Esophagus muscularis mucosa (tissue), 4 donors: ENCODE results near the gene ZFAND6. TPM values are rescaled to one million over a fixed set of nuclear protein-coding genes. Genes with fewer than 3 reads are reported as not detected.
A peak's percentile ranks its signal among the peaks of the same experiment; 100 is the strongest.

Experiments used
- DNase-seq: peaks from one replicate; pipeline ENCODE4 v3.0.0-alpha.2; 2017; ENCODE audit errors: extremely low spot score
- H3K27ac ChIP-seq, 4 donors: fragments of 200-600 bp; sonication (generic); replicated peaks in 1 of 4; 1 replicate in 3 of 4; 2 replicates in 1 of 4; pipeline ENCODE4 v1.5.1; 2016 to 2019; ENCODE audit warnings: mild to moderate bottlenecking in 1 of 4
- H3K27me3 ChIP-seq, 4 donors: fragments of 200-600 bp; sonication (generic); one replicate each; pipeline versions ENCODE4 v1.5.1 to v1.6.0; 2016 to 2019
- H3K36me3 ChIP-seq, 4 donors: fragments of 200-600 bp; sonication (generic); one replicate each; pipeline ENCODE4 v1.5.1; 2016 to 2019
- H3K4me1 ChIP-seq, 4 donors: fragments of 200-600 bp; sonication (generic); one replicate each; pipeline ENCODE4 v1.5.1; 2016 to 2019
- H3K4me3 ChIP-seq, 4 donors: fragments of 200-600 bp; sonication (generic); 1 replicate in 2 of 4; 2 replicates in 2 of 4; pipeline ENCODE4 v1.5.1; 2016 to 2019; ENCODE audit warnings: mild to moderate bottlenecking in 4 of 4, moderate library complexity in 1 of 4
- H3K9me3 ChIP-seq, 4 donors: fragments of 200-600 bp; sonication (generic); 1 replicate in 3 of 4; 2 replicates in 1 of 4; pipeline ENCODE4 v1.5.1; 2016 to 2019
- CTCF ChIP-seq, 3 experiments: fragments of 200-600 bp in 2 of 3; fragments of 450-650 bp in 1 of 3; sonication (generic) in 2 of 3; IDR thresholded peaks; one replicate each; pipeline ENCODE4 v1.5.1; 2017 to 2019; ENCODE audit warnings: antibody characterized with exemption in 3 of 3, mild to moderate bottlenecking in 2 of 3, moderate library complexity in 1 of 3
- EP300 ChIP-seq: sonication (generic); formaldehyde crosslinking; IDR thresholded peaks from one replicate; pipeline ENCODE4 v1.6.1; 2017; ENCODE audit warnings: antibody characterized with exemption
- POLR2A ChIP-seq: fragments of 450-650 bp; IDR thresholded peaks from one replicate; pipeline ENCODE4 v1.6.1; 2017; ENCODE audit warnings: antibody characterized with exemption, moderate library complexity, mild to moderate bottlenecking, low read depth
- POLR2AphosphoS5 ChIP-seq, 2 donors: sonication (generic); formaldehyde crosslinking; IDR thresholded peaks; one replicate each; pipeline ENCODE4 v1.6.1; 2017; ENCODE audit warnings: antibody characterized with exemption in 2 of 2
- WGBS: methylation state at CpG from one replicate; pipeline ENCODE4 v1.1.5; 2018; 5-methylcytosine and 5-hydroxymethylcytosine counted together
- intact Hi-C: fragments of 100-400 bp; cut with DNase I; formaldehyde crosslinking; loops from one replicate; pipeline ENCODE4 v1.15.1; 2023
- total RNA-seq, 4 donors: library from RNA; depleted of rRNA; stranded (reverse); fragments of >200 nt; gene quantifications; one replicate each; pipeline versions ENCODE4 v1.1.0 to v1.2.1, GENCODE V29; 2016

The ZFAND6 gene
- total RNA-seq, 4 donors from 2014 or later: 80.2 to 134 (median 107) TPM

DNA sequence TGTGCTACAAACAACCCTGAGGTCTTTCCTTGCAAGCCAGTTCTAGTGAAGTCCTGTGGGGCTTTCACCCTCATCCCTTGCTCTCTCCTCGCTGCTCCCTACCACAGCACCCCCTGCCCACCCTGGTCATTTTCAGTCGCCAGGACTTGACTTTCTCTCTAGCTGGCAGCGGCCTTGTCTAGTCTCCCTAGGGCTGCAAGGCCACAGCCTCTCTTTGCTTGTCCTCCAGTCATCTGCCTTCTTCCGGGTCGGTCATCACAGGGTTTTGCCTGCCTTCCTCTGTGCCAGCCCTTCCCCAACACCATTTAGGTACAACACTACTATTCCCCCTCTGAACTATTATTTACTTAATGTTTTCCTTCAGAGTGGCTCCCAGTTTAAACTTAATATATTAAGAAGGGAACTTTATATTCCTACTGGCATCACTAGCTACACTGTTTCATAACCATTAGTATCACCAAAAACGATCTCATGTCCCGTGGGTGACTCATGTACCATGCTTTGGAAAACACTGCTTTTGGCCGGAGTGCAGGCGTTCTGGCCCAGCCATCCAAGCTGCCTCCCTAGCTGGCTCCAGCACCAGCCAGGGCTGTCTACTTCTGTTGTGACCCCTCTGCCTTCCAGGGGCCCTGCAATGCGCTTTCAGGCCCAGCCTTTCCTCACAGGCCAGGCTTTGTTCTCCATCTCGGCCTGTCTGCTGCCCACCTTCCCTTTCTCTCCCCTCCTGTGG lies 114.7 kb downstream of the ZFAND6 start:
- no peaks in the 10 kb centered on the region for H3K9me3 ChIP-seq
- WGBS: 79% methylated on average over 11 of the region's 11 CpGs

DNA sequence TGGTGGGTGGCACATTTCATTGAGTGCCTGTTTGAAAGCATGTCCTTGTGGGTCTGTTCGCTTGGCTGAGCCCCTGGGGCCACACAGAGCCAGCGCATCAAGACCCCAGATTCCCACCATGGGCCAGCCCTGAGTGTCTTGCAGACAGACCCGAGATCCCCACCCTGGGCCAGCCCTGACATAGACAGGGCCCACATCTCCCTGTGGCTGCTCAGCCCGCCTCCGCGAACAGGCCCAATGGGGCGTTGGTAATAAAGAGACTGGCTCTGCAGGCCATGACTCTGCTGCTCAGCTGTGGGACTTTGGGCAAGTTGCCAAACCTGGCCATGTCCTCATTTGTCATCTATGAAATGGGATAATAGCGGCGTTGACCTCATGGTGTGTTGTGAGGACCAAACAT lies 116.0 kb downstream of the ZFAND6 start:
- no peak overlapping the region for H3K4me3 ChIP-seq
- H3K27ac ChIP-seq: no peak overlapping the region
- H3K4me1 ChIP-seq: peaks cover 5 to 20% (median 12%) of the 10 kb centered on the region in 4 donors
- peaks cover 0 to 64% (median 24%) of the 10 kb centered on the region in 4 donors for H3K36me3 ChIP-seq
- H3K9me3 ChIP-seq: no peaks in the 10 kb centered on the region
- no peaks in the 10 kb centered on the region for H3K27me3 ChIP-seq
- TF ChIP-seq POLR2AphosphoS5 (IDR thresholded peaks at IDR 0.05) (no peak), POLR2A (no peak), CTCF (IDR thresholded peaks at IDR 0.05) (no peak), EP300 (no peak)
- WGBS: 93% methylated on average over 6 of the region's 9 CpGs
- DNase-seq: no peak
- intact Hi-C loops: no loop called here

More for the DNA sequence above, 114.7 kb downstream of the ZFAND6 start:
- no peak for DNase-seq
- H3K27ac ChIP-seq: peak overlapping the region; percentile 43 to 58 (median 48)
- H3K36me3 ChIP-seq: peaks cover 3 to 66% (median 24%) of the 10 kb centered on the region in 4 donors
- no peaks in the 10 kb centered on the region for H3K27me3 ChIP-seq
- peaks cover 5 to 17% (median 11%) of the 10 kb centered on the region in 4 donors for H3K4me1 ChIP-seq
- H3K4me3 ChIP-seq: no peak overlapping the region
- TF ChIP-seq POLR2A: no peak
- TF ChIP-seq EP300: no peak
- TF ChIP-seq CTCF (IDR thresholded peaks at IDR 0.05): no peak
- TF ChIP-seq POLR2AphosphoS5 (IDR thresholded peaks at IDR 0.05): no peak
- intact Hi-C loops: no loop called here

- no peak for DNase-seq
- Histone ChIP-seq H3K4me3 (no peak overlapping the region), H3K36me3 (peaks cover 6 to 71% (median 34%) of the 10 kb centered on the region in 4 donors), H3K4me1 (peaks cover 5 to 20% (median 12%) of the 10 kb centered on the region in 4 donors), H3K9me3 (no peaks in the 10 kb centered on the region), H3K27me3 (no peaks in the 10 kb centered on the region), H3K27ac (no peak overlapping the region)
- TF ChIP-seq POLR2AphosphoS5 (IDR thresholded peaks at IDR 0.05): no peak
- TF ChIP-seq CTCF (IDR thresholded peaks at IDR 0.05): no peak
- TF ChIP-seq EP300: no peak
- no peak for TF ChIP-seq POLR2A
- 58% methylated on average over 5 of the region's 6 CpGs for WGBS
- intact Hi-C loops: no loop called here
These were observed 117.0 kb downstream of the ZFAND6 start for GRCh38 chr15:80176443-80176842.

GRCh38 chr15:80177156-80177555 lies 117.7 kb downstream of the ZFAND6 start:
- peaks cover 6 to 76% (median 37%) of the 10 kb centered on the region in 4 donors for H3K36me3 ChIP-seq
- 100% methylated on average over 2 of the region's 2 CpGs for WGBS
- no peaks in the 10 kb centered on the region for H3K9me3 ChIP-seq
- H3K27me3 ChIP-seq: no peaks in the 10 kb centered on the region
- intact Hi-C loops: no loop called here
- TF ChIP-seq POLR2A (no peak), CTCF (IDR thresholded peaks at IDR 0.05) (no peak), EP300 (no peak), POLR2AphosphoS5 (IDR thresholded peaks at IDR 0.05) (no peak)
- no peak for DNase-seq
- no peak overlapping the region for H3K27ac ChIP-seq
- H3K4me3 ChIP-seq: no peak overlapping the region
- peaks cover 5 to 20% (median 12%) of the 10 kb centered on the region in 4 donors for H3K4me1 ChIP-seq
